Effector memory CD8-positive, alpha-beta T cell (primary cell): ENCODE measurements around the gene DLGAP3.

Experiments
- ATAC-seq: fragments of 150-1000 bp; cut with Tn5 transposase; replicated peaks from 2 replicates; pipeline ENCODE4 v1.10.0; 2021; ENCODE audit warnings: mild to moderate bottlenecking, moderate library complexity
- DNase-seq, 3 experiments: peaks; one replicate each; pipeline ENCODE4 v3.0.0; 2021
- H3K27ac Mint-ChIP-seq, 2 donors: one replicate each; pipeline ENCODE4 v1.8.0; 2022; ENCODE audit warnings: mild to moderate bottlenecking in 2 of 2, mixed read lengths in 2 of 2, moderate library complexity in 2 of 2
- H3K27me3 Mint-ChIP-seq, 2 donors: one replicate each; pipeline ENCODE4 v1.8.0; 2022; ENCODE audit warnings: mixed read lengths in 2 of 2
- H3K36me3 Mint-ChIP-seq: one replicate; pipeline ENCODE4 v1.8.0; 2022; ENCODE audit warnings: mild to moderate bottlenecking, moderate library complexity, mixed read lengths; ENCODE audit not compliant: insufficient read depth
- H3K4me1 Mint-ChIP-seq, 2 donors: one replicate each; pipeline ENCODE4 v1.8.0; 2022; ENCODE audit warnings: low read depth in 2 of 2, mixed read lengths in 2 of 2
- H3K4me3 Mint-ChIP-seq, 2 donors: one replicate each; pipeline ENCODE4 v1.8.0; 2022; ENCODE audit warnings: mild to moderate bottlenecking in 2 of 2, mixed read lengths in 2 of 2, moderate library complexity in 2 of 2
- H3K9me3 Mint-ChIP-seq, 2 donors: one replicate each; pipeline ENCODE4 v1.8.0; 2022; ENCODE audit warnings: mixed read lengths in 2 of 2

Gene DLGAP3

DNA sequence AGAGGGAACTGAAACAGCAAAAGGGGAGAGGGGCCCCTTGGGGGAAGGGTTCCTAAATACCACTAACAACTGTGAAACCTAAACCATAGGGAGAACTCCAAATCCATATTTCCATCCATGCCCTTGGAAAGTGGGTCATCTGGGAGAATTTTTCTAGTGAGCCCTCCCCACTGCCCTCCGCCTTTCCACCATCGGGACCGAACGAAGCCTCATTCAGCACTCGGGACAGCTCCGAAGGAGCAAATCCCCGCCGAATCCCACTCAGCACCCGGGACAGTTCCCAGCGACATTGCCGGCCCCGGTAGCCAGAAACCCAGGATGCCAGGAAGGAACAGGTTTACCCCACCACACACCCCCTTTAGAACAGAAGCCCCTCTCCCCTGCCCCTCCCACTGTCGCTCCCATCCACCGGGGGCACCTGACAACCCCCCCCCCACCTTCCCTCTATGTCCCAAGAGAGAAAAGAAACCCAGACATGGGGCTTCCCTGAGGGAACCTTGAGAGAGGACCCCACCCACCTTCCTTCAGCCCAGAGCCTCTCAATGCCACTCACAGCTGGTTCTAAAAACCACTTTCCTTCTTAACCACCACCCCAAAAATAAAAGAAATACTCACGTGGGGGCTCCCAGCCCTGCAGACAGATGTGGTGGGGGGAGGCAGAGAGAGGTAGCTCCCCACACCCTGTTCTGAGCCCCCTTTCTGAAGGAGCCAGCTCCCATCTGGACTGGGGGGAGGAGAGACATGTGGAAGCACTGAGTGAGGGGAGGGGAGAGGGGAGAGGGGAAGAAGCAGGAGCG, 4.5 kb downstream of the DLGAP3 start:
- Mint-ChIP-seq H3K27ac (no peak overlapping the region), H3K36me3 (no peaks in the 10 kb centered on the region), H3K4me3 (no peak overlapping the region), H3K4me1 (peaks cover 6 to 7% of the 10 kb centered on the region in 2 donors), H3K27me3 (peaks cover 83 to 93% of the 10 kb centered on the region in 2 donors), H3K9me3 (no peaks in the 10 kb centered on the region)
- peak; percentile 52 for ATAC-seq
- DNase-seq = peak; percentile 41 to 44 (median 44)

DNA sequence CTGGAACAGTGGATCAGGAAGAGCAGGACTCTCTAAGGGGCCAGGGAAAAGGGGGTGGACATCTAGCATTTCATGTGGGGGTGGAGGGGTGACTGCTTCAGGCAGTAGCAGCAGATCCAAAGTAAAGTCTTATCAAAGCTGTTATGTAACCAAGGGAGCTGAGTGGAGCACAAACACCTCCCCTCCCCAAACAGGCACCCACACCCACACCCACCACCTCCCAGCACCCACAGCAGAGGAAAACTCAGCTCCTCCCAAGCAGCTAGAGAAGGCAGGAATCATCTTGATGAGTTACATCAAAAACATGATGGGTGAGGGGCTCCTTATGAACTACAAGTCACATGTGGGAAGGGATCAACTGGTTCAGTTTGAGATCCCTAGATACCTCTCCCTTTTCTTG, 6.0 kb downstream of the DLGAP3 start:
- Mint-ChIP-seq H3K27ac (no peak overlapping the region), H3K9me3 (no peaks in the 10 kb centered on the region), H3K27me3 (peaks cover 88 to 97% of the 10 kb centered on the region in 2 donors), H3K36me3 (no peaks in the 10 kb centered on the region), H3K4me1 (peaks cover 2 to 7% of the 10 kb centered on the region in 2 donors), H3K4me3 (no peak overlapping the region)
- DNase-seq (no peak), ATAC-seq (no peak)

DNA sequence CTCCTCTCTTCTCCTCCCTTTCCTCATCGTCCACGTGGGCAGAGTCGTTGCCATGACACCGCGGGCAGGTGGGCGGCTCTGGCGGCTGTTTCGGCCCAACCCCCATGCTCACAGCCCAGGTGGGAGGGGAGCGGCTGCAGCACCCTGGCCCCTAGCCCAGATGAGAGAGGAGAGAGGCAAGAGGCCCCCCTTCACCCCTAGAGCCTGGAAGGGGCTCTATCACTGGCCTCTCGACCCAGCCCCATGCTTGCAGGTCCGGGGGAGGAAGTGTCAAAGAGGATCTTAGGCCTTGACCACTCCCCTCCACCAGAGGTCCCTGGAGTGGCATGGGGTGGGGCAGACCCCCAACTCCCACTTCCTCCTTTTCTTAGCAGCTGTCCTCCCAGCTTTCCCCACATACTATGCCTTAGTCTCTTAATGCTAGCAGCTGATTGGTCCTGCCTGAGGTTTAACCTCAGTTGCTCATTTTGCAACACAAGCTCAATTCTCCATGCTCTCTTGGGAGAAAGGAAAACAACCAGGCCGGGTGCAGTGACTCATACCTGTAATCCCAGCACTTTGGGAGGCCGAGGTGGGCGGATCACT, 10.4 kb downstream of the DLGAP3 start:
- H3K4me3 Mint-ChIP-seq = peak overlapping the region in 1 of 2 donors; percentile 17
- no peak overlapping the region for H3K27ac Mint-ChIP-seq
- no peak for DNase-seq
- peaks cover 0 to 9% of the 10 kb centered on the region in 2 donors for H3K4me1 Mint-ChIP-seq
- ATAC-seq = no peak
- peaks cover 58 to 71% of the 10 kb centered on the region in 2 donors for H3K27me3 Mint-ChIP-seq
- no peaks in the 10 kb centered on the region for H3K36me3 Mint-ChIP-seq
- no peaks in the 10 kb centered on the region for H3K9me3 Mint-ChIP-seq

DNA sequence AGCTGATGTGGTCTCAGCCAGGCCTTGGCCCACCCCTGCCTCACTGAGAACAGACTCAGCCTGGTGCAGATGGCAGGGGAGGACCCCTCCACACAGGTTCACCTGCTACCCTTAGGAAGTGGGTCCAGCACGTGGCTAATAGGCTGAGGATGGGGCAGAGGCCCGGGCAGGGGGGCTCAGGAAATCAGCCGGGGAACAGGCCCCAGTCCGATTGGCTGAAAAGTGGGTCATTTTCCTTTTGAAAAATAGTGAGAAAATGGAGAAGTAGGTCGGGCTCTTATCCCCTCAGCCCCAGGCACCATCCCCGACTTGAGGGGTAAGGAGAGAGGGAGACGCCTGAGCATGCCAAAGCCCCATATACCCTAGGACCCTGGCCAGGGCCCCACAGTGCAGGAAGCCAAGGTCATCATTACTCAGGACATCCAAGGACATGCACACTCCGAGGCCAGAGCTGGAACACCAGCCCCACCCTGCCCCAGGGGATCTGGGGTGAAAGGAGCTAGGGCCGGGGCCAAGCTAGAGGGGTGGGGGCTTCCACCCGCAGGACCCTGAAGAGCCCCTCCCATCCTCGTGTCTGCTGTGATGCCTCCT, 11.0 kb downstream of the DLGAP3 start:
- no peaks in the 10 kb centered on the region for H3K36me3 Mint-ChIP-seq
- H3K9me3 Mint-ChIP-seq = no peaks in the 10 kb centered on the region
- peaks cover 0 to 9% of the 10 kb centered on the region in 2 donors for H3K4me1 Mint-ChIP-seq
- H3K27me3 Mint-ChIP-seq = peaks cover 53 to 71% of the 10 kb centered on the region in 2 donors
- peak overlapping the region in 1 of 2 donors; percentile 17 for H3K4me3 Mint-ChIP-seq
- H3K27ac Mint-ChIP-seq = no peak overlapping the region
- ATAC-seq (no peak), DNase-seq (no peak)

DNA sequence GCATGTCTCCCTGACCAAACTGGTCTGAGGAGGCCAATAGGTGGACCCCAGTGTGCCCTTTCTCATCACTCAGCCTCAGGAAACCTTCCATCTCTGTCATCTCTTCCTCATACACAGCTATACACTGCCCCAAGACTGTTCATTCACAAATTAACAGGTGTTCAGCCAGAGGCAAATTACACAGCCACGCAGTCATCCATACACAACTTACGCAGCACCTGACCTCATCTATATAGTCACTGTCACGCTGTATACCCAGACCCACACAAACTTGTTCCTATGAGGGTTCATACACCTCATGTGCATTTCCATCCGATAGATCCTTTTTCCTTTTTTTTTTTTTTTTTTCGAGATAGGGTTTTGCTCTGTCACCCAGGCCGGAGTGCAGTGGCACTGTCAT, 12.4 kb downstream of the DLGAP3 start:
- ATAC-seq (no peak), DNase-seq (no peak)
- H3K4me3 Mint-ChIP-seq = no peak overlapping the region
- peaks cover 38 to 68% of the 10 kb centered on the region in 2 donors for H3K27me3 Mint-ChIP-seq
- H3K36me3 Mint-ChIP-seq = no peaks in the 10 kb centered on the region
- H3K27ac Mint-ChIP-seq = no peak overlapping the region
- H3K4me1 Mint-ChIP-seq = peaks cover 0 to 9% of the 10 kb centered on the region in 2 donors
- H3K9me3 Mint-ChIP-seq = no peaks in the 10 kb centered on the region

DNA sequence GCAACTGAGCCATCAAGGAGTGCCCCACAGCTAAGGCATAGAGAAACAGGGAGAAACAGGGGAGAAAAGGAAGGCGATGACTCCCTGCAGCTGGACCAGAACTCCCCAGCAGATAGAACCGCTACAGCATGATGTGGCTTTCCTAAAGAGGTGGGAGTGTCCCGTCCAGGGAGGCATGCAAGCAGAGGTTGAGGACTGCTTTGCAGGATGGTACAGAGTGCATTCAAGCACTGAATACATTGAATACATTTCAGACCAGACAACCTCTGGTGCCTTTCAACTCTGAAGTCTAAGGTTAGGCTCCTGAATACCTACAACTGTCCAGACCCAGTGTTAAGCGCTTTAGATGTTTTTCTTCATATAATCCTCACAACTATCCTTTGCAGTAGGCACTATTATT, 13.3 kb downstream of the DLGAP3 start:
- Mint-ChIP-seq H3K27ac (no peak overlapping the region), H3K4me3 (no peak overlapping the region), H3K4me1 (peaks cover 0 to 9% of the 10 kb centered on the region in 2 donors), H3K36me3 (no peaks in the 10 kb centered on the region), H3K27me3 (peaks cover 29 to 59% of the 10 kb centered on the region in 2 donors), H3K9me3 (no peaks in the 10 kb centered on the region)
- DNase-seq (no peak), ATAC-seq (no peak)

DNA sequence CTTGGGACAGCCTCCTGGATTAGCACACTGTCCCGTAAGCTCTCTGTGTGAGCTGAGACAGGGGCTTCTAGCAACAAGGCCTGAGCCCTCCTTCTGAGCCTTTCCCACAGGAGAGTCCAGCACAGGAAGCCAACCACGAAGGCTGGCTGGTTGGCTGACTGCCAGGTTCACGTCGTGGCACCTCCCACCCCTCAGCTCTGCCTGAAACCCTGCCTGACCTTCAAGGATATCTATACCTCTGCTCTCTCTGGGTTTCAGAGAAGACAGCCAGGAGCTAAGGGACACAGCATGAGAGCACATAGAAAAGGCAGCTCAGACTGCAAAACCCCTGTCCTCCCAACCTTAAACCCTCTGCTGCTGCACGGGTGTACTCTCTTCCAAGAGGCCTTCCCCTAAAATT, 13.9 kb downstream of the DLGAP3 start:
- peaks cover 27 to 53% of the 10 kb centered on the region in 2 donors for H3K27me3 Mint-ChIP-seq
- no peak overlapping the region for H3K4me3 Mint-ChIP-seq
- ATAC-seq = no peak
- no peak overlapping the region for H3K27ac Mint-ChIP-seq
- DNase-seq = no peak
- H3K36me3 Mint-ChIP-seq = no peaks in the 10 kb centered on the region
- peaks cover 0 to 9% of the 10 kb centered on the region in 2 donors for H3K4me1 Mint-ChIP-seq
- H3K9me3 Mint-ChIP-seq = no peaks in the 10 kb centered on the region

DNA sequence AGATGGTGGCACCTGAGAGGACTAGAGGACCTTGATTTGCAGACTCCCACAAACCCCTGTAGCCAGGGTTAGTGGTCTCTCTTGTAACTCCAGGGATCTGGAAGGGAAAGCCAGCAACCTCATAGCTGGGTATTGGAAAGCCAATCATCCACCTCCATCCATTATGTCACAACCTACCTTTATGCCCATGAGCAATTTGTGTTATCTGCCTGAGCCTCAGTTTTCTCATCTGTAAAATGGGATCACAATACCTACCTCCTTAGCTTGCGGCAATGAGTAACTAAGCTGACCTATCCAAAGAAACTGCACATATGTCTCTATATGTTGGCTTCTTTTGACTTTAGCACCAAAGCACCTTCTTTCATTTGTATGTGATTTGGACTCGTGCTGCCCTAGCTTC, 14.5 kb downstream of the DLGAP3 start:
- no peaks in the 10 kb centered on the region for H3K36me3 Mint-ChIP-seq
- H3K27ac Mint-ChIP-seq = no peak overlapping the region
- DNase-seq = no peak
- no peaks in the 10 kb centered on the region for H3K9me3 Mint-ChIP-seq
- peaks cover 25 to 47% of the 10 kb centered on the region in 2 donors for H3K27me3 Mint-ChIP-seq
- no peak for ATAC-seq
- no peak overlapping the region for H3K4me3 Mint-ChIP-seq
- peaks cover 0 to 9% of the 10 kb centered on the region in 2 donors for H3K4me1 Mint-ChIP-seq

DNA sequence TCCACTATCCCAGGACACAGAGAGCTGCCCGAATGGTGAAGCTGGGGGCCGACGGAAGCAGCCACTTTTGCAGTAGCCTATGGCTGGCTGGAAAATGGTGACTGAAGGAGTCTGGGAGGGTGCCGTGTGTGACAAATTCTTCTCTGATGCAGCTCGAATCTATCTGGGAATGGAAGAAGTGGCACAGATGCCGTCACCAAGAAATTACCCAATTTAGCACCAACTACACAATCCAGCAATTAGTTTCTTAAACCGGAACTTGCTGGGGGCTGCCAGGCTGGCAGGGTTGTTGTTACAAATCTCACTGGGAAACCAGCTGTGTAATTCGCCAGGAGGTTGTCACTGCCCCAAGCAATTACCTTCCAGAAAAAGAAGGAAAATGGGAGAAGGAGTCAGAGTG, 18.0 kb downstream of the DLGAP3 start:
- no peak overlapping the region for H3K27ac Mint-ChIP-seq
- no peaks in the 10 kb centered on the region for H3K36me3 Mint-ChIP-seq
- H3K4me1 Mint-ChIP-seq = no peaks in the 10 kb centered on the region
- DNase-seq = no peak
- H3K27me3 Mint-ChIP-seq = peaks cover 23 to 60% of the 10 kb centered on the region in 2 donors
- no peak for ATAC-seq
- H3K9me3 Mint-ChIP-seq = no peaks in the 10 kb centered on the region
- no peak overlapping the region for H3K4me3 Mint-ChIP-seq

DNA sequence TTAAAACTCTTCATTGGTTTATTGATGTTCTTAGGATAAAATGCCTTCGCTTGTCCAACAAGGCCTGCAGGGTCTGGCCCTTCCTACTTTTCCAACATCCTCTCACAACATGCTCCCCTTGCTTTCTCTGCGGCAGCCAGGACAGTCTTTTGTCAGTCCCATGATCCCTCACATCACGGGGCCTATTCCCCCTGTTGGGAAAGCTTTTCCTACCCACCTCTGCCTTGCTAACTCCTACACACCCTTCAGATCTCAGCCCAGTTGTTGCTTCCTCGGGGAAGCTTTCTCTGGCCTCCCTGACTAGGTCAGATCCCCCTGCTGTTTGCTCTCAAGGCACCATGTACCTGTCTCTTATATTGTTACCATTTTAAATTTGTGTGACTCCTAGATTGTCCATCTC, 19.0 kb downstream of the DLGAP3 start:
- Mint-ChIP-seq H3K36me3 (no peaks in the 10 kb centered on the region), H3K4me3 (no peak overlapping the region), H3K4me1 (no peaks in the 10 kb centered on the region), H3K27me3 (peaks cover 20 to 57% of the 10 kb centered on the region in 2 donors), H3K9me3 (no peaks in the 10 kb centered on the region), H3K27ac (no peak overlapping the region)
- DNase-seq (no peak), ATAC-seq (no peak)

DNA sequence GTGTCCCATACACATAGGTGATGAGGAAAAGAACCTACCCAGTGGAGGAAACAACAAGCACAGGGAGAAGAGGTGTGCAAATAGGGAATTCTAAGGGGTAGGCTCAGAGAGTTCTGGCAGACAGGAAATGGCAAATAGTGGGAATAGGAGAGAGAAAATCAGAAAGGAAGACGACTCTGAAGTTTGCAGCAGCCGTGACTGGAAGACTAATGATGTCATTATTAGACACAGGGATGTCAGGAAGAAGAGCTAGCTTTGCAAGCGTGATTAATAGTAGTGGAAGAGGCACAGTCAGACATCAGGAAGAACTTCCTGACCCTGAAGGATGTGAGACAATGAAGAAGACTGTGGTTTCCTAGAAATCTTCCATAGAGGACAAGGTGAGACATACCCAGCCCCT, 21.1 kb downstream of the DLGAP3 start:
- no peak for DNase-seq
- Mint-ChIP-seq H3K27ac (no peak overlapping the region), H3K4me3 (no peak overlapping the region), H3K36me3 (no peaks in the 10 kb centered on the region), H3K4me1 (no peaks in the 10 kb centered on the region), H3K27me3 (peaks cover 25 to 43% of the 10 kb centered on the region in 2 donors), H3K9me3 (no peaks in the 10 kb centered on the region)
- ATAC-seq = no peak

DNA sequence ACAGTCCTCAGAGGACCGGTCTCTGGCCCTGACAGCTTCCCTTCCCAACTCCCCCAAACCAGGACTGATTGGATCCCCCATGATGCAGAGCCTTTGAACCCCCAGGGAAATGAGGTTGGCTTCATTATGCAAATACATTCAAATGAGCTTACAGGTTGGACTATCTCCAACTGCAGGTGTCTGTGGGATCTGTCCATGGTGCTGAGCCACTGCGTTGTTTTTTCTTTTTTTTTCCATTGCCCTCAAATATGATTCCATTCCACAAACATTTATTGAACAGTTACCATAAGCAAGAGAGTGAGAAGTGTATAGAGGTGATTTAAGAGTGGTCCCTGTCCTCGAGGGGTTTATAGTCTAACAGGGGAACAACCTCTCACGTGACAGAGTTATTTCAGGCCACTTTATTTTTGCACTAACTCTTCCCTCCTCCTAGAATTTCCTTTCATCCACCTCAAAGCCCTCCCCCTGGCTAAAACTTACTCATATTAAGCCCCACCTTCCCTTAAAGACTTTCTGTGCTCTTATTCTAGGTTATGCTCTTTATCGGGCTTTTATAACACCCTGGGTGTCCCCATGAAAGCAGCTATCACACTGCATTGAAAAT, 21.9 kb downstream of the DLGAP3 start:
- no peak for ATAC-seq
- no peaks in the 10 kb centered on the region for H3K9me3 Mint-ChIP-seq
- H3K27me3 Mint-ChIP-seq = peaks cover 30 to 43% of the 10 kb centered on the region in 2 donors
- DNase-seq = no peak
- H3K4me3 Mint-ChIP-seq = no peak overlapping the region
- H3K27ac Mint-ChIP-seq = no peak overlapping the region
- H3K4me1 Mint-ChIP-seq = no peaks in the 10 kb centered on the region
- H3K36me3 Mint-ChIP-seq = no peaks in the 10 kb centered on the region

DNA sequence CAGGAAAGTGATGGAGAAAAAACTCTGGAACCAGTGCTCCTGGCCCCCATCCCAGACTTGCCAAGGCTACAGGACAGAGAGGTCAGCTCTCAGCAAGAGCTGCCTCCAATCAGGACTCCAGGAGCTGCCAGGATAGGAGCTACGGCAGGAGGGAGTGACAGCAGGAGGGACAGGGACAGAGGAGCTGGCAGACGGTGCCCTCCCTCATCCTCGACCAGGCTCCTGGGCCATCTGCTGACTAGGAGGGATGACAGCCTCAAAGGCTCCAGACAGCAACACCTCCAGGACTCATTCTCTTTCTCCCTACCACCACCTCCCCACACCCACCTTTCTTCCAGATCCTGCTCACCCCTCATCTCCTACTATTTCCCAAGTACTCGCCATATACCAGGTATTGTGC, 22.7 kb downstream of the DLGAP3 start:
- H3K36me3 Mint-ChIP-seq = no peaks in the 10 kb centered on the region
- ATAC-seq (no peak), DNase-seq (no peak)
- no peaks in the 10 kb centered on the region for H3K4me1 Mint-ChIP-seq
- no peak overlapping the region for H3K4me3 Mint-ChIP-seq
- H3K27ac Mint-ChIP-seq = no peak overlapping the region
- no peaks in the 10 kb centered on the region for H3K9me3 Mint-ChIP-seq
- peaks cover 36 to 49% of the 10 kb centered on the region in 2 donors for H3K27me3 Mint-ChIP-seq
